HepG2 (cell line): Measurements from ENCODE around the gene SLC38A9.

Experiments used
- CSRNP1 ChIP-seq: sonication (generic); formaldehyde crosslinking; IDR thresholded peaks from 2 replicates; pipeline ENCODE4 v1.8.1; 2023; ENCODE audit warnings: mild to moderate bottlenecking, missing genetic modification reagents
- KDM1A ChIP-seq: IDR thresholded peaks from 2 replicates; pipeline ENCODE4 v1.6.1; 2016; ENCODE audit warnings: missing compliant biosample characterization
- MEF2D ChIP-seq: sonication (generic); formaldehyde crosslinking; IDR thresholded peaks from 2 replicates; pipeline ENCODE4 v1.5.1; 2020; ENCODE audit warnings: mild to moderate bottlenecking, missing genetic modification reagents
- NFYB ChIP-seq: sonication (generic); formaldehyde crosslinking; IDR thresholded peaks from 2 replicates; pipeline ENCODE4 v1.4.0; 2020; ENCODE audit warnings: missing genetic modification reagents
- POLR2AphosphoS5 ChIP-seq: IDR thresholded peaks from 2 replicates; pipeline ENCODE4 v1.6.1; 2012; ENCODE audit warnings: low read depth, low read length
- ZNF3 ChIP-seq: IDR thresholded peaks from 2 replicates; pipeline ENCODE4 v1.7.0; 2017; ENCODE audit warnings: inconsistent platforms
- TF ChIP-seq, protein P1 (sequence below): sonication (generic); formaldehyde crosslinking; IDR thresholded peaks from 2 replicates; pipeline ENCODE4 v1.4.0; 2020; ENCODE audit warnings: low read depth, mild to moderate bottlenecking, missing genetic modification reagents
- TF ChIP-seq, protein P2 (sequence below): sonication (generic); formaldehyde crosslinking; IDR thresholded peaks from 2 replicates; pipeline ENCODE4 v1.4.0; 2020; ENCODE audit warnings: low read depth, missing genetic modification reagents
- TF ChIP-seq, protein P3 (sequence below): sonication (generic); formaldehyde crosslinking; IDR thresholded peaks from 2 replicates; pipeline ENCODE4 v1.5.0; 2020; ENCODE audit warnings: mild to moderate bottlenecking, missing genetic modification reagents, moderate library complexity

DNA sequence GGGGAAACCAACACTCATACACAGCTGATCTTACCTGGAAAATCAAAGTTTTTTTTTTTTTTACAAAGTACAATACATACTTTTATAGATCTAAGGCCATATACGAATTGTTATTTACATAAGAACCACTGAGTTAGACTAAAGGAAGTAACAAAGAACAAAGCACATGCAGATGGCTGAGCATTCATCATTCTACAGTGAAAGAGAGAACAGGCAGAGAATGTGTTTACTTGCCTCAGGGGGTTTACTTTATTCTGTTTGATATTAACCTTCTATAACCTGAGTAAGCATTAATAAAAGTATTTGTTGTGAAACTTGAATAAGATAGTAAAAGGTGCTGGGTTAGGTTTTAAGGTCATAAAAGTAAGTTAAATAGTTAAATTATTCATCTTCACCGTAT lies 54.7 kb downstream of the SLC38A9 start:
- TF ChIP-seq MEF2D = no peak
- no peak for TF ChIP-seq NFYB
- TF ChIP-seq, protein P1, sequence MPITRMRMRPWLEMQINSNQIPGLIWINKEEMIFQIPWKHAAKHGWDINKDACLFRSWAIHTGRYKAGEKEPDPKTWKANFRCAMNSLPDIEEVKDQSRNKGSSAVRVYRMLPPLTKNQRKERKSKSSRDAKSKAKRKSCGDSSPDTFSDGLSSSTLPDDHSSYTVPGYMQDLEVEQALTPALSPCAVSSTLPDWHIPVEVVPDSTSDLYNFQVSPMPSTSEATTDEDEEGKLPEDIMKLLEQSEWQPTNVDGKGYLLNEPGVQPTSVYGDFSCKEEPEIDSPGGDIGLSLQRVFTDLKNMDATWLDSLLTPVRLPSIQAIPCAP (CRISPR knock-in tag) = no peak
- no peak for TF ChIP-seq POLR2AphosphoS5
- TF ChIP-seq, protein P2, sequence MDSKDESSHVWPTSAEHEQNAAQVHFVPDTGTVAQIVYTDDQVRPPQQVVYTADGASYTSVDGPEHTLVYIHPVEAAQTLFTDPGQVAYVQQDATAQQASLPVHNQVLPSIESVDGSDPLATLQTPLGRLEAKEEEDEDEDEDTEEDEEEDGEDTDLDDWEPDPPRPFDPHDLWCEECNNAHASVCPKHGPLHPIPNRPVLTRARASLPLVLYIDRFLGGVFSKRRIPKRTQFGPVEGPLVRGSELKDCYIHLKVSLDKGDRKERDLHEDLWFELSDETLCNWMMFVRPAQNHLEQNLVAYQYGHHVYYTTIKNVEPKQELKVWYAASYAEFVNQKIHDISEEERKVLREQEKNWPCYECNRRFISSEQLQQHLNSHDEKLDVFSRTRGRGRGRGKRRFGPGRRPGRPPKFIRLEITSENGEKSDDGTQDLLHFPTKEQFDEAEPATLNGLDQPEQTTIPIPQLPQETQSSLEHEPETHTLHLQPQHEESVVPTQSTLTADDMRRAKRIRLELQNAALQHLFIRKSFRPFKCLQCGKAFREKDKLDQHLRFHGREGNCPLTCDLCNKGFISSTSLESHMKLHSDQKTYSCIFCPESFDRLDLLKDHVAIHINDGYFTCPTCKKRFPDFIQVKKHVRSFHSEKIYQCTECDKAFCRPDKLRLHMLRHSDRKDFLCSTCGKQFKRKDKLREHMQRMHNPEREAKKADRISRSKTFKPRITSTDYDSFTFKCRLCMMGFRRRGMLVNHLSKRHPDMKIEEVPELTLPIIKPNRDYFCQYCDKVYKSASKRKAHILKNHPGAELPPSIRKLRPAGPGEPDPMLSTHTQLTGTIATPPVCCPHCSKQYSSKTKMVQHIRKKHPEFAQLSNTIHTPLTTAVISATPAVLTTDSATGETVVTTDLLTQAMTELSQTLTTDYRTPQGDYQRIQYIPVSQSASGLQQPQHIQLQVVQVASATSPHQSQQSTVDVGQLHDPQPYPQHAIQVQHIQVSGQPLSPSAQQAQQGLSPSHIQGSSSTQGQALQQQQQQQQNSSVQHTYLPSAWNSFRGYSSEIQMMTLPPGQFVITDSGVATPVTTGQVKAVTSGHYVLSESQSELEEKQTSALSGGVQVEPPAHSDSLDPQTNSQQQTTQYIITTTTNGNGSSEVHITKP (CRISPR knock-in tag) = no peak
- TF ChIP-seq ZNF3 (CRISPR knock-in tag) = no peak
- TF ChIP-seq, protein P3, sequence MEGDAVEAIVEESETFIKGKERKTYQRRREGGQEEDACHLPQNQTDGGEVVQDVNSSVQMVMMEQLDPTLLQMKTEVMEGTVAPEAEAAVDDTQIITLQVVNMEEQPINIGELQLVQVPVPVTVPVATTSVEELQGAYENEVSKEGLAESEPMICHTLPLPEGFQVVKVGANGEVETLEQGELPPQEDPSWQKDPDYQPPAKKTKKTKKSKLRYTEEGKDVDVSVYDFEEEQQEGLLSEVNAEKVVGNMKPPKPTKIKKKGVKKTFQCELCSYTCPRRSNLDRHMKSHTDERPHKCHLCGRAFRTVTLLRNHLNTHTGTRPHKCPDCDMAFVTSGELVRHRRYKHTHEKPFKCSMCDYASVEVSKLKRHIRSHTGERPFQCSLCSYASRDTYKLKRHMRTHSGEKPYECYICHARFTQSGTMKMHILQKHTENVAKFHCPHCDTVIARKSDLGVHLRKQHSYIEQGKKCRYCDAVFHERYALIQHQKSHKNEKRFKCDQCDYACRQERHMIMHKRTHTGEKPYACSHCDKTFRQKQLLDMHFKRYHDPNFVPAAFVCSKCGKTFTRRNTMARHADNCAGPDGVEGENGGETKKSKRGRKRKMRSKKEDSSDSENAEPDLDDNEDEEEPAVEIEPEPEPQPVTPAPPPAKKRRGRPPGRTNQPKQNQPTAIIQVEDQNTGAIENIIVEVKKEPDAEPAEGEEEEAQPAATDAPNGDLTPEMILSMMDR (CRISPR knock-in tag) = no peak
- no peak for TF ChIP-seq CSRNP1
- TF ChIP-seq KDM1A = no peak
